Measurements from ENCODE around the gene CENPN. TPM values are rescaled to one million over a fixed set of nuclear protein-coding genes. Genes with fewer than 3 reads are reported as not detected.

CENPN gene
- total RNA-seq, 1 experiment from 2014 or later: 78.6 TPM

- no peak overlapping the region for H2BK5ac ChIP-seq (ENCODE audit: insufficient read length, low read length)
- H2BK12ac ChIP-seq (ENCODE audit: insufficient read length, low read depth, low read length): no peak overlapping the region
Measured at GRCh38 chr16:81026429-81026828, 19.4 kb downstream of the CENPN start.

More at GRCh38 chr16:81026429-81026828, 19.4 kb downstream of the CENPN start:
- no peak overlapping the region for H3K23ac ChIP-seq (ENCODE audit: insufficient read length, low read depth, low read length)
- H3K79me2 ChIP-seq (ENCODE audit: insufficient read depth, low read length): no peaks in the 10 kb centered on the region
- H3K4me1 Mint-ChIP-seq: no peaks in the 10 kb centered on the region
- H3K18ac ChIP-seq (ENCODE audit: insufficient read length, low read depth, low read length): no peak overlapping the region
- no peak overlapping the region for H4K91ac ChIP-seq (ENCODE audit: insufficient read length, low read depth, low read length)
- no peak for DNase-seq
- H3K23me2 ChIP-seq (ENCODE audit: insufficient read length, low read depth, low read length, poor library complexity, severe bottlenecking): no peaks in the 10 kb centered on the region
- no CpG with 5 or more reads among the region's 4 CpGs for WGBS (ENCODE audit: extremely low coverage, insufficient read length, low lambda C conversion rate)
- no peaks in the 10 kb centered on the region for H3K27me3 ChIP-seq (ENCODE audit: insufficient read depth, low read length)
- no peaks in the 10 kb centered on the region for H3K79me1 ChIP-seq (ENCODE audit: insufficient read depth, low read depth, low read length, poor library complexity, severe bottlenecking)
- no peak overlapping the region for H3K9ac ChIP-seq (ENCODE audit: extremely low read depth, insufficient read length, low read length)
- H3K56ac ChIP-seq (ENCODE audit: insufficient read length, low read depth, low read length): no peak overlapping the region
- H2BK20ac ChIP-seq (ENCODE audit: low read depth, low read length, poor library complexity, severe bottlenecking): no peak overlapping the region
- no peak overlapping the region for H3K4me2 ChIP-seq (ENCODE audit: insufficient read depth, insufficient read length, low read length)
- no peaks in the 10 kb centered on the region for H3K27me3 Mint-ChIP-seq (ENCODE audit: low read depth)
- no peak overlapping the region for H3K4ac ChIP-seq (ENCODE audit: low read depth, low read length)
- H3K36me3 Mint-ChIP-seq (ENCODE audit: insufficient read depth in 1 of 3, low read depth in 3 of 3): peaks cover 33 to 80% (median 64%) of the 10 kb centered on the region in 3 experiments
- no peak overlapping the region for H2BK120ac ChIP-seq (ENCODE audit: low read depth, low read length, poor library complexity, severe bottlenecking)
- H4K20me1 ChIP-seq (ENCODE audit: control insufficient read depth, insufficient read depth, insufficient read length): no peaks in the 10 kb centered on the region
- no peaks in the 10 kb centered on the region for H3K9me3 Mint-ChIP-seq
- no peak overlapping the region for H4K5ac ChIP-seq (ENCODE audit: insufficient read length, low read depth, low read length)
- H3K14ac ChIP-seq (ENCODE audit: insufficient read depth, low read length): no peak overlapping the region
- no peak overlapping the region for H4K8ac ChIP-seq (replicated peaks; ENCODE audit: insufficient read length, low read depth, low read length)
- no peaks in the 10 kb centered on the region for H3K4me1 ChIP-seq (ENCODE audit: insufficient read depth, low read length)
- H2BK15ac ChIP-seq (ENCODE audit: low read depth, low read length): no peak overlapping the region
- H2AFZ ChIP-seq (ENCODE audit: low read length): no peak overlapping the region
- no peak overlapping the region for H2AK5ac ChIP-seq (ENCODE audit: insufficient read length, low read length)
- no peak overlapping the region for H3K4me3 Mint-ChIP-seq
- no peak for TF ChIP-seq CTCF (conservative IDR thresholded peaks at IDR 0.05)
- H3K9me3 ChIP-seq (ENCODE audit: control insufficient read depth, low read depth, low read length): no peaks in the 10 kb centered on the region
- no peak overlapping the region for H3K27ac Mint-ChIP-seq
- no peak overlapping the region for H3T11ph ChIP-seq (ENCODE audit: low read length)
- no peak overlapping the region for H3K27ac ChIP-seq (ENCODE audit: insufficient read length, low read depth, low read length)
